GM19438 (cell line): ENCODE data around the gene PCSK4.

ENCODE experiments used
- ATAC-seq: cut with Tn5 transposase; IDR thresholded peaks from one replicate; pipeline ENCODE4 v1.9.1; 2021; ENCODE audit warnings: low read depth; ENCODE audit not compliant: unreplicated experiment

PCSK4 gene

GRCh38 chr19:1472231-1473084 lies 17.7 kb downstream of the PCSK4 start:
- ATAC-seq = no peak

GRCh38 chr19:1471515-1472160 lies 18.5 kb downstream of the PCSK4 start:
- no peak for ATAC-seq

- ATAC-seq = no peak
Observed at GRCh38 chr19:1471010-1471514, 19.1 kb downstream of the PCSK4 start.

- ATAC-seq = no peak
Observed at GRCh38 chr19:1470305-1471009, 19.7 kb downstream of the PCSK4 start.

GRCh38 chr19:1470055-1470304 lies 20.2 kb downstream of the PCSK4 start:
- no peak for ATAC-seq

GRCh38 chr19:1469255-1470054 lies 20.7 kb downstream of the PCSK4 start:
- ATAC-seq = no peak

GRCh38 chr19:1468821-1469254 lies 21.3 kb downstream of the PCSK4 start:
- ATAC-seq = no peak

- ATAC-seq = no peak
Observed at GRCh38 chr19:1468274-1468820, 21.8 kb downstream of the PCSK4 start.

GRCh38 chr19:1467490-1468273 lies 22.5 kb downstream of the PCSK4 start:
- ATAC-seq = no peak

- no peak for ATAC-seq
Observed at GRCh38 chr19:1467215-1467489, 23.0 kb downstream of the PCSK4 start.

GRCh38 chr19:1466461-1467214 lies 23.5 kb downstream of the PCSK4 start:
- no peak for ATAC-seq

- no peak for ATAC-seq
Observed at GRCh38 chr19:1466018-1466460, 24.1 kb downstream of the PCSK4 start.

- no peak for ATAC-seq
Observed at GRCh38 chr19:1465191-1466016, 24.7 kb downstream of the PCSK4 start.

- ATAC-seq = no peak
Observed at GRCh38 chr19:1461862-1462261, 28.3 kb downstream of the PCSK4 start.

- no peak for ATAC-seq
Observed at GRCh38 chr19:1460033-1460995, 29.8 kb downstream of the PCSK4 start.

- ATAC-seq = no peak
Observed at GRCh38 chr19:1459479-1459878, 30.7 kb downstream of the PCSK4 start.

- no peak for ATAC-seq
Observed at GRCh38 chr19:1457892-1458291, 32.3 kb downstream of the PCSK4 start.
